GDM1 (cell line): ENCODE data around the gene DDX19B.
A peak's percentile ranks its signal among the peaks of the same experiment; 100 is the strongest.
"Not testable (repeated sequence)": the region's sequence is repeated elsewhere in the genome, so short reads cannot be mapped to it uniquely, and the experiment has no call there.

Source experiments
- DNase-seq: peaks from one replicate; lab custom pipeline; 2025; lab: John Stamatoyannopoulos, UW

The DDX19B gene

DNA sequence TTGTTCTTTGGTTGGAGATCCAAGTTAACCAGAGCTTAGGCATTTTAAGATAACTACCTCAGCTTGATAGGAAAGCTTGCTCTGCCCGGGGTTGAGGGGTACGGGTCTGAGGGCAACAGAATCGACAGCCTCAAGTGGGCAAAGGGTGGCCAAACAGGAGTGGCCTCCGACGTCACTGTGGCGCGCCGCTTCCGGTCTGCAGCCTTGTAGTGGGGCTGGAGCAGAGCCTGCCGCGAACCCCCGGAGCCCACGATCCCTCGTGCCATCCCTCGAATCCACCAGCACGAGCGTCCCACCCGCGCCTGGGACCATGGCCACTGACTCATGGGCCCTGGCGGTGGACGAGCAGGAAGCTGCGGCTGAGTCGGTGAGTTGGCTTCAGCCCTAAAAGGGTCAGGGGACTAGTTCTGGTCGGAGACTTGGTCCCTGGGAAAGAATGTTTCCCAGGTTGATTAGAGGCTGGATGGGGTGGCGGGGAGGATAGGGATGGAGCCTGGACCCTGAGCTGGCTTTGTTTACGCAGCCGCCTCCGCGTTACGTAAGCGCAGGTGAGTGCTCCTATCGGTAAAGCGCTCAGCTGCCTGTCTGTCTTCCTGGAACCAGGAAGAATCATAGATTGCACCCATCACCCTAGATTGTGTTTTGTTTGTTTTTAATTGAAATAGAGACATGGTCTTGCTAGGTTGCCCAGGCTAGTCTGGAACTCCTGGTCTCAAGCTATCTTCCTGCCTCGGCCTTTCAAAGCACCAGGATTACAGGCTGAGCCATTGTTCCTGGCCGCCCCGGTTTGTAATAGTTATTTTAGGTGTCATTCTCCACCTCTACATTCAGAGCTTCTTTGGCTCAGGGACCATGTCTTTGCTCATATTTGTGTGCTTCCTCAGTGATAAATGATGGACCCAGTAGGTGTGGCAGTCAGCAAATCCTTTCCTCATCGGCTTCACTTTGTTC, at the start of gene DDX19B:
TSS of gene DDX19B (plus strand) at position 199 of the 951 bp plus-strand sequence. CDS start at position 311, 112 bp downstream.
- DNase-seq, result peak; percentile 8

DNA sequence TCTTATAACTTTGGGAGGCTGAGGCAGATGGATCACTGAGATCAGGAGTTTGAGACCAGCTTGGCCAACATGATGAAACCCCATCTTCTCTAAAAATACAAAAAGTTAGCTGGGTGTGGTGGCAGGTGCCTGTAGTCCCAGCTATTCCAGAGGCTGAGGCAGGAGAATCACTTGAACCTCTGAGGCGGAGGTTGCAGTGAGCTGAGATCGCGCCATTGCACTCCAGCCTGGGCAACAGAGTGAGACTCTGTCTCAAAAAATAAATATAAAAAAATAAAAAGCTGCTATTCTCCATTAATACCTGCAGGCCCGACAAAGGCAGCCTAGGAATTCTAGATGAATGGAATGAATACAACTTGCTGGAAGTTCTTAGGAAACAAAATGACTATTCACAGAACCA, 49.3 kb upstream of the DDX19B start:
- not testable (repeated sequence) for DNase-seq

DNA sequence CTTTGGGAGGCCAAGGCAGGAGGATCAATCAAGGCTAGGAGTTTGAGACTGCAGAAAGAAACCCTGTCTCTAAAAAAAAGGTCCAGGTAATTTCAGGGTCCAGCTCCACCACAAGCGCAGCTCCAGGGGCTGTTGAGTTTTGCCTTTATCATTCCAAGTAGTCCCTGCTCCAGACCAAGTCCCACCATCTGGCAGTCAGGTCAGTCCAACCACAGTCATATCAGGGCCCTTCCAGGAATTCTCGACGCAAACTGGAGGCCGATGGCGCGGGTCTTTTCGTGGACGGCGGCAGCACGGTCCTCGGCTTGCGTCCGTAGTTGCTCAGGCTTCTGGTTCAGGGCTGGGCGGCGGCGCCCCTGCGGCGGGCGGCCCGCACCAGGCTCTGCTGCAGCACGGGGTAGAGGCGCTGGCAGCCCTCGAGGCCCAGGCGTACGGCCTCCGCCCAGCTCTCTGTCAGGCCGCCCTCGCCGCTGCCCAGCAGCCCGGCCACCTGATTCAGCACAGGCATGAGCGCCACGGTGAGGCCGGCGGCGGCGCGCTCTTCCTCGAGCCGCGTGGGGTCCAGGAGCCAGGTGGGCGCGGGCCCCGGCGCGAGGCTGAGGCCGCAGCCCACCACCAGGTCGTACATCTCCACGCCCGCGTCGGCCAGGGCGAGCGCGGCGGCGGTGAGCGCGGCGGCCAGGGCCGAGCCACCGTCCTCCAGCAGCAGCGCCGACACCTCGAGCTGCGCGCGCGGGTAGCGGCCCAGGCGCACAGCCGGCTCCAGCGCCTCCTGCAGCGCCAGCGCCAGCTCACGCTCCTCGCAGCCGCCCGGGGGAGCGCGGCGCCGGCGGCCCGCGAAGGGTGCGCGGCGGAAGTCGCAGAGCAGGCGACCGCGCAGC, 48.0 kb upstream of the DDX19B start:
- no peak for DNase-seq

DNA sequence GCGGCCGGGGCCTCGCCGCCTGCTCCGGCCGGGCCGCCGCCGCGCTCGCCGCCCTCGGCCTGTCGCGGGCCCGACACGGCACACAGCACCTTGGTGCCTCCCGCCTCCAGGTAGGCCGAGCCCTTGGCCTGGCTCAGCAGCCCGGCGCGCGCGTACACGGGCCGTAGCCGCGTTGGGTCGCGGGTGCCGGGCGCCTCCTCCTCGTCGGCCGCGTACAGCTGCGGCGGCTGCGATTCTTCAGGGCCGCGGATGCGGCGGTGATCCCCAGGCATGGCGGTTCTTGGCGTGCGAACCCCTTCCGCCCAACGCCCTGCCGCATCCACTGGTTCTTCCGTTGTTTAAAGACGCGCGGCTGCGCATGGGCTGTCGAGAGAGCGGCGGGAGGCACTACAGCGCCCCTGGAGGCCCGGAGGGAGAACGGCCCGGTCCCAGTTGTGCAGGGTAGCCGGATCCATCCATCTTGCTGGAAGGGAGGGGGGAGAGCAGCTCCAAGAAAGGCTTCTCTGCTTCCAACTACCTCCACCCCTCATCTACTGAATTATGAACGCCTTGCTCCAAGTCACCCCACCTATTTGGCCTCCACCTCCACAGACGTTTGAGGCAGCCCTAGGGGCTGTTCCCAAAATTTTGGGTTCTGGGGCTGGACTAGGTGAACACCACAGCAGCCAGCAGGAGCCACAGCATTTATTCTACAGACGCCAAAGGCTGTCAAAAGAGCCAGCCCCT, 47.2 kb upstream of the DDX19B start, which contains the start of gene EXOSC6:
TSS of gene EXOSC6 (minus strand) at position 312 of the 726 bp plus-strand sequence. CDS start at position 272, 40 bp downstream.
- DNase-seq, result peak; percentile 76

DNA sequence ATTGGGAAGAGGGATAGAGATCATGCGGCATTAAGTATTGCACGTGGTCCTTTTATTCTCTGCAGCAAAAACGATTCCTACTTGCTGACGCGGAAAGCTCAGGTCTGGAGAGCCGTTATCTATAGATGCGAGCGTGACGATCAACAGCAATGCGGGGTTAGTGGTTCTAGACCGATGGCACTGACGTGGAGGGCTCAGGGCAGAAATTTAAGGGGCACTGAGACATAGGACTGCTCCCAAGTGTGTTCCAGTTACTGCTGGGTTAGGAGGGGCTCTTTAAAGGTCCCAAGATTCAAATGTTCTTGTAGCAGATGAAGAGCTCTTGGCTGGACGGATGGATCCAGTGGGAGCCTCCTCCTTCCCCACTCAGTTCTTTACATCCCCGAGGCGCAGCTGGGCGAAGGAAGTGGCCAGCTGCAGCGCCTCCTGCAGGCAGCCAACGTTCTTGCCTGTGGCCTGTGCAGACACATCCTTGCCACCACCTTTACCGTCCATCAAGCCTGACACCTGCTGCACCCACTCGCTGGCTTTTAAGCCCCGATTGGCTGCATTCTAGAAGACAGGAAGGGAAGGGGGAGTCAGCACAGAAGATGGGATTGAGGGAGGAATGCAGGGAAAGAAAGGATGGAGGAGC, 46.5 kb upstream of the DDX19B start:
- no peak for DNase-seq

DNA sequence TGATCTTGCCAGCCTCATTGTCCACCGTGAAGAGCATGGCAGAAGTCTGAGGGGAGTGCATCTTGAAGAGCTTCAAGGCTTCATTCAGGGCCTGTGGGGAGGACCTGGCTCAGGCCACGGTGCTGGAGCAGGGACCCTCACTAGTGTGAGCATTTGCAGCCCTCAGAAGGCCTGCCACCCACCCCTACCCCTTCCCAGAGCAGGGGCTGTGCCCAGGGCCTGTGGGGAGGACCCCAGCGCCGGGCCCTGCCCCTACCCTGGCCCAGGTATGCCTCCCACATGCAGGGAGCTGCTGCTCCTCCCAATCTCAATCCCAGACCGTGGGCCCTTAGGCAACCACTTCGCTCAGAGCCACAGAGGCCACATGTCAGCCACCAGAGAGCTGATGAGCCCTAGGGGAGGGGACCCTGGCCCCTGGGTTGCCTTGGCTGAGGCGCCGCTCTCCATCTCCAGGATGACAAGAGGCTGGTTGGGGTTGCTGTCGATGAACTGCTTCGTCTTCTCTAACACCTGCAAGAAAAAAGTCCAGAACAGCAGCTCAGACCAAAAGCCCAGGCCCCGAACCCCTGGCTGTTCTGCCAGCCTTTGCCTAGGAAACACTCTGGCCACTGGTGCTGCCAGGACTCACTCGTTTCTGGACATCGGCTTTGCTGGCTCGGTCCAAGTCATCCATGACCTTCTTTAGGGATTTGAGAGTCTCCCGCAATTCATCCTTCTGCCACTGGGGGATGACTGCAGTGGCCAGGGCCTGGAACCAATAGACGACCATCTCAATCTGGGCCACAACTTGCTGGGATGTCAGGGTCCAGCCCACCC, 45.5 kb upstream of the DDX19B start:
- no peak for DNase-seq

DNA sequence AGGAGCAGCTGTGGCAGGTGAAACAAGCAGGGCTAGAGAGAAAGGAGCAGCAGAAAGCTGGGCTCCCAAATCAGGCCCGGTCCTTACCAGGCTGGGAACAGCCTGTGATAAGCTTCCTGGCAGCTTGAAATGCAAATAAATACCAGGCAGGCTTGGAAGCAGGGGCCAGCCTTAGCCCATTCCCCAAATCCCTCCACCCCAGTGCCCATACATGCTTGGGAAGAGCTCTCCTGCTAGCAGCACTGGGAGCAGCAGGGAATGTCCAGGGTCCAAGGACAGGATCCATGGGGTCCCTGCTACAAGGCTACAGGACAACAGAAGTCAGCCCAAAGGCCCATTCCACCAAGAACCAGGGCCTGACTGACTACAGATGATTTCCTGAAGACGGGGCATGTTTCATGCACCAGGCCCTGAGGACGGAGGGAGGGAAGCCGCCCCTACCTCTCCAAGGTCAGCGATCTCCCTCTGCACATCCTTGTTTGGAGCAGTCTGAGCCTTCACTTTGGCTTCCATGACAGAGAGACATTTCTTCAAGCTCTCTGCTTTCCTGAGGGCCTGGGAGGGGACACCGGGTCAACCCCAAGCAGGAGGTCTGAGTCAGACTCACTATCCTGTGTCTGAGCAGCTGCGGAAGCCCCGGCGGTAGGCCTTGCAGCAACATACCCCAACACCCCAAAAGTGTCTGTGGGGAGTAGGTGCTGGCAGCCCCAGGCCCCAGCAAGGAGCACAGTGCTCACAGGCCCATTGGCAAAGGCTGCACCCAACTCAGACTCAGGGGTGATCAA, 44.6 kb upstream of the DDX19B start:
- no peak for DNase-seq

DNA sequence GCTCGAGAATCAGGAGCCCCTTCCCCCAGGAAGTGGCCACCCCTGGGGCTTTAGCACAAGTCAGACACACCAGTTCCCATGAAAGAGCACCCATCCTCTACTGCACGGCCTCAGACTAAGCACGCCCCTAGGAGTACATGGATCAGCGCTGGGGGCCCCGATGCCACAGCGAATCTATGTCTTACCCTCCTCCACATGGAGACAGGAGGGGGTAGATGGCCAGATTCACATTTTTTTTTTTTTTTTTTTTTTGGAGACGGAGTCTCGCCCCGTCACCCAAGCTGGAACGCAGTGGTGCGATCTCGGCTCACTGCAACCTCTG, 44.1 kb upstream of the DDX19B start:
- DNase-seq, result no peak

DNA sequence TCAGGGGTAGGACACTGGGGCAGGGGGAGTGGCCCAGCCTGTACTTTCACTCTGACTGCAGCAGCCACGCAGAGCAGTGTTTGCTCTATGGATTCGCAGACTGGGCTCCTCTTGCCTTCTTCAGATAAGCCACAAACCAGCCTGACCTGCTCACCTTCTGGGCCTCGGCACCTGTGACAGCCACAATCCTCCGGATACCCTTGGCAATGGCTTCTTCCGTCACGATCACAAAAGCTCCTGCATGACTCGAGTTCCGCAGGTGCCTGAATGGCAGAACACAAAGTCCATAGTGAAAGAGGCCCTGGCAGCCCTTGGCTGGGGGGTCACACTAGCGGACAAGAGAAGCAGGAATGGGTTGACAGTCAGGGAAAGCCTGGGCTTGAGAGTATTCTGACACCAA, 43.4 kb upstream of the DDX19B start:
- DNase-seq, result no peak

DNA sequence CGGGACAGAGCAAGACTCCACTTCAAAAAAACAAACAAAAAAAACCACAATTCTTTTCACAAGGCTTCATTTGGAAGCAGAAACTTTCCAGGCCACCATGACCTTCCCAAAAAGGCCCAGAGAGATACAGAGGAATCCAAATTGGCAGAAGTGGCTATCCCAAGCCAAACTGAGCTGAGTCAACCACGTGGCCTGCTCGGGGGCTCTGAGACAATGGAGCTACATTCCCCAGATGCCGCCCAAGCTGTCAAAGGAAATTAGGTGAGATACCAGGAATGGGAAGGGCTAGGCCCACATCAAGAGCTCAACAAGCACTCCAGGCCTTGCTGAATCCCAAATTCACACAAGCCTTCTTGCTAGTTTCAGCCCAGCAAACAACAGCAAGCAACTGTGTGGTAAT, 41.6 kb upstream of the DDX19B start:
- DNase-seq, result no peak

DNA sequence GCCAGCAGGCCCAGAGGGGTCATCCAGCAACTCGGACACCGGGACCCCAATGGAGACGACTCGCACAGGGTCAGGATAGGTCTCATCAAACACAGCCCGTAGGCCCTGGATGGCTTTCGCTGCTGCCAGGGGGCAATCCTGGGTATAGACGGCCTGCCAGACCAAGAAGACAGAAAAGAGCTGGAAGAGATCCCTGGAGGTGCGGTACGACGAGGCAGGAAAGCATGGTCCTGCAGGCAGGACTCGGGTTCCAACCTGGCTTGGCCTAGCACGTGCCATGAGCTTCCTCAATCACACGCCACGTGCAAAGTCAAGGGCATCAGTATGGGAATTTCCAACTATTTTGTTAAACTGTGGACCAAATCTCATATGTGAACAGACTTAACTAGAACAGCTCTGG, 40.9 kb upstream of the DDX19B start:
- no peak for DNase-seq

DNA sequence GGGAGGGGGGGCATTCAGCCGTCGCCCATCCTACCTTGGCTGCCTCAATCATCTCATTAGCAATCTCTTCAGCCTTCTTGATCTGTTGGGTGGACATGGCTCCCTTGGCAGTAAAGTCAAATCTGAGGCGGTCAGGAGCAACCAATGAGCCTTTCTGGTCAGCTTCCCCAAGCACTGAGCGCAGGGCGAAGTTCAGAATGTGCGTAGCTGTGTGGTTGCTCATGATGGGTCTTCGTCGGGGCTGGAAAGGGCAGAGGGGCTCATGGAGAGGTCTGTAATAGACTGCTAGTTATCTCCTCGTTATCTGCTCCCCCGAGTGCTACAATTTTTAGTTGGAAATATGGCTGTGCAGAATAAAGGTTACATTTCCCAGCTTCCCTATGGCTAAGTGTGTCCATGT, 40.0 kb upstream of the DDX19B start:
- no peak for DNase-seq

DNA sequence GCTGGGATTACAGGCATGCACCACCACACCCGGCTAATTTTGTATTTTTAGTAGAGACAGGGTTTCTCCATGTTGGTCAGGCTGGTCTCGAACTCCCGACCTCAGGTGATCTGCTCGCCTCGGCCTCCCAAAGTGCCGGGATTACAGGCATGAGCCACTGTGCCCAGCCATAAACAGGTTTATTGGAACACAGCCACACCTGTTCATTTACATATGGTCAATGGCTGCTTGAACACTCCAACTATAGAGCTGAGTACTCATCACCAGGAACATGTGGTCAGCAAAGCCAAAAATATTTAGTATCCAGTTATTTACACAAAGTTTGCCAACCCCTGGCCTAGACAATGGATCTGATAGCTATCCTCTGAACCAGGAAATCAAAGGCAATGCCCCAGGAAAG, 39.1 kb upstream of the DDX19B start:
- not testable (repeated sequence) for DNase-seq

DNA sequence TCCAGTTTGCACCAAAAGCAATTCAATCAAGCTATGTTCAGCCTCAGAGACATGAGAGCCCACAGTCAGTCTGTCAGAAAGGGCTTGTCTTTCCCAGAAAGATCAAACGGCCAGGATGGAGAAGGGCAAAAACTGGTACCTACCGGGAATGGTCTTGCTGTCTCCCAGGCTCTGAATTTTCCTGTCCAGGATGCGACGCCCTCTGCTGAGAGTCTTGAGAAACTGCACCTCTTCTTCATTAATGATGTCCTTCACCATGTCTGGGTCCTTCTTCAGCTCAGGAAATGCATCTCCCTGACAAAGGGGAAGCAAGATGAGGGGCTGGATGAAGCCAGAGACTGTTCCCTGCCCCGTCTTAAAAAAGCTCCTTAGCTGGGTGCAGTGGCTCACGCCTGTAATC, 31.5 kb upstream of the DDX19B start:
- DNase-seq, result peak; percentile 0

DNA sequence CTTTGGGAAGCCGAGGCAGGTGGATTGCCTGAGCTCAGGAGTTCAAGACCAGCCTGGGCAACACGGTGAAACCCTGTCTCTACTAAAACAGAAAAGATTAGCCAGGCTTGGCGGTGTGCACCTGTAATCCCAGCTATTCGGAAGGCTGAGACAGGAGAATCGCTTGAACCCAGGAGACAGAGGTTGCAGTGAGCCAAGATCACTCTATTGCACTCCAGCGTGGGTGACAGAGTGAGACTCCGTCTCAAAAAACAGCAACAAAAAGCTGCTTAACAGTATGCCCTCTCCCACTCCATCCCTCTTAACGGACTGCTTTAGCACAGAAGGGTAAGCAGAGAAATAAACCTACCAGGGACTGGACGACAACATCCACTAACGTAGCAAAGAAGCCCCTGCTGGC, 31.1 kb upstream of the DDX19B start:
- not testable (repeated sequence) for DNase-seq

DNA sequence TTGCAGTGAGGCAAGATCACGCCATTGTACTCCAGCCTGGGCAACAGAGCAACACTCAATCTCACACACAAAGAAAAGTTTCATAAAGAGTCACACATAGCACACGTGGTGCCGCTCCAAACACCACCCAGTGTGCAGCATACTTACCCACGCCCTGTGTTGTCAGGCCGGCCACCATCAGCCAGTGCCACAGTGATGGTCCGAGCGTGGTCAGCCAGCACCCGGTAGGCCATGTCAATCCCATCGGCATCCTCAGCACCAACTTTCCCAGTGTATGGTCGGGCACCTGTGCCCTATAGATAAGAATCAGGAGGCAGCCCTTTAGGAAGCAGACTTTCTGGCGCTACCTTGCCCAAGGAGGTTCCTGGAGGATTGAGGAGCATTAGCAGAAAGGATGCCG, 29.5 kb upstream of the DDX19B start:
- DNase-seq, result no peak

DNA sequence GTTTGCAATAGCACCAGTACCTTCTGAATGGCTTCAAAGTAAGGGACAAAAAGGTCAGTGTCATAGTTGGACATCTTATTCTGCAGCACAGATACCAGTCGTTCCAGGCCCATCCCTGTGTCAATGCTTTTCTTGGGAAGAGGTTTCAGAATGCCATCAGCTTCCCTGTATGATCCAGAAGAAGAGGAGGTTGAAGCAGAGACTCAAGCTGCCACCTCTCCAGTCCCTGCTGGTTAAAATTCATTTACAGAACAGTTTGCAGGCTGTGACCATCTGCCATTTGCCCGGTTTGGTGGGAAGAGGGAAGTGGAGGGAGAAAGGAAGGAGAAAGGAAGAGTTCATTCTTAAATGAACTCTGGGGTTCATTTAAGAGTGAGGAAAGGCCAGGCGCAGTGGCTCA, 28.8 kb upstream of the DDX19B start:
- no peak for DNase-seq

DNA sequence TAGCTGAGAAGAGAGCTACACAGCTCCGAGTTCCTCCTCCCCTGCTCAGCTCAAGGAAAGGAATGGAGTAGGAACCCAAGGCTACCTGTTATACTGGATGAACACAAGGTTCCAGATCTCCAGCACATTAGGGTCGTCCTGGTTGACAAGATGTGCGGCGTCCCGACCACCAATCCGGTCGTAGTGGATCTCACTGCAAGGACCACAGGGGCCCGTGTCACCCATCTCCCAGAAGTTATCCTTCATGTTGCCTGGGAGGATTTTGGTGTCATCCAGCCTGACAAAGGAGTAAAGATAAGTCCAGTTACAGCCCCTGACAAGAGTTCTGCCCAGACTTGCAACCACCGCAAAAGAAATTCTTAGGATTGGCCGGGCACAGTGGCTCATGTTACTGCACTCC, 27.3 kb upstream of the DDX19B start:
- no peak for DNase-seq

DNA sequence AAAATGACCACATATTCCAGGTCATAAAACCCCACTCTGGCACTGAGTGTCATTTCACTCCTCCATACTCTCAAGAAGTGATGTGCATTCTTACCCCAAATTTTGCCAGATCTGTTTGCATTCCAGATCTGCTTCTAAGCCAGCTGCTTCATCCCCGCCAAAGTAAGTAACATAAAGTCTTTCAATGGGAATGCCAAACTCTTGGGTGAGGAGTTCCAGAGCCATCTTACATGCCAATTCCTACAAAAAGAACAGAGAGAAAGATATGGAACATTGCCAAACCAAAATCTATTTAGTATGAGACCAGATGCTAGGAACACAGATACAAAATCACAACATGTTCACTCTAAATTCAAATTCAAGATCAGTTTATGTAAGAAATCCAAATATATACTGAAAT, 22.6 kb upstream of the DDX19B start:
- DNase-seq, result no peak
